GM19324 (cell line): ENCODE measurements around the gene OASL.

ENCODE experiments used
- ATAC-seq: cut with Tn5 transposase; IDR thresholded peaks from one replicate; pipeline ENCODE4 v1.9.1; 2021; ENCODE audit warnings: mild to moderate bottlenecking, moderate library complexity; ENCODE audit not compliant: unreplicated experiment, low FRiP score

Gene OASL

GRCh38 chr12:121018860-121019617 is 20.0 kb downstream of the OASL start:
- ATAC-seq = no peak

GRCh38 chr12:121017966-121018491 is 21.0 kb downstream of the OASL start:
- no peak for ATAC-seq

DNA sequence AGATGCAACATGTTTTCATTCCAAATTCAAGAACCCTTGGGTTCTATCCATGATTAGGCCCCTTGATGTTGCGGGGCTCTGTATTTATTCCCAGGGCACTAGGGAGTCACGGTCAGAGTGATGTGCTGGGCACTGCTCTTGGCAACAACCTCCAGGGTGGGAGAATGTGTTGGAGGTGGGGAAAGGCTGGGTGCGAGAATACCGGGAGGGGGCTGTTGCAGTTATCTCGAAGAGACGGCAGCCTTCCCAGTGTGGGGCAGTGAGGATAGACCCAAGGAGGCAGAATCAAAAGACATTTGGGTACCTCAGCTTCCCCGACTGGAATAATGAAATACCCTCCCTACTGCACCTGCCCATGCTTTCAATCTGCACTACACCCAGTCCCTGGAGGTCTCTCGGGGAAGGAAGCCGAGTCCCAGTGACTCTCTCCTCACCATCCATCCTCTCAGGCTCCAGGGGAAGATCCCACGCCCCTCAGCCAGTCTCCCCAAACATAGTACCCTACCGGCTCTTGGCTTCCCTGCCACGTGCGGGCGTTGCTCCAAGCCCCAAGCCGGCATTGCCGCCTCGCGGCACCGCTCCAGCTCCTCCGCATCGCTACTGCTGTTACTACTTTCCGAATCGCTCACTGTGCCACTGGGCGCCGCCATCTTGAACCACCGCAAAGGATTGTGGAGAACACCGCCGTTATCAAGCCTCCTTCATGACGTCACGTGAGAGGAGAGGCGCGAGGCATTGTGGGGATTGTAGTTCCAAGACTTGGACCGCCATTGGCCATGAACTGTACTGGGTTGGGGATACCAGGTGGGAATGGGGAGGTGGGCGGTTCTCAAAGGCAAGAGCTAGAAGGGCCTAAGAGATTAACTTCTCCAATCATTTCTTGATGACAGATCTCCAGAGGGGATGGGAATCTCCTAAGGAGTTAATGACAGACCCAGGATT is 22.9 kb downstream of the OASL start, which contains the start of gene C12orf43:
C12orf43 (minus strand) TSS at position 663 of the 942 bp plus-strand sequence; CDS start at position 650, 13 bp downstream.
- ATAC-seq = peak; percentile 89

DNA sequence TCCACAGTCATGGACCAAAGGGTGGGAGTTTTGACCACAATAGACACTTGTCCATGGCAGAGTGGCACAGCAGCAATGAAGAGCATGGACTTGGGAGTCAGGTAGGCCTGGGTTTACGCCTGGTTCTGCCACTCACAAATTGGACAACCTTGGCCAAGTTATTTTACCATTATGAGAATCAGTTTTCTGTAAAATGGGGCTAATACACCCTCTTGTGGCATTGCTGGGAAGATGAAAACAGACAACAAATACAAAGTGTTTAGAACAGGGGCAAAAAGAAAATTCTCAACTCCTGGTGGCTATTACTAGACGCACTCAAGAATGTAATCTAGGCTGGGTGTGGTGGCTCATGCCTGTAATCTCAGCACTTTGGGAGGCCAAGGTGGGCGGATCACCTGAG is 25.3 kb downstream of the OASL start:
- no peak for ATAC-seq

DNA sequence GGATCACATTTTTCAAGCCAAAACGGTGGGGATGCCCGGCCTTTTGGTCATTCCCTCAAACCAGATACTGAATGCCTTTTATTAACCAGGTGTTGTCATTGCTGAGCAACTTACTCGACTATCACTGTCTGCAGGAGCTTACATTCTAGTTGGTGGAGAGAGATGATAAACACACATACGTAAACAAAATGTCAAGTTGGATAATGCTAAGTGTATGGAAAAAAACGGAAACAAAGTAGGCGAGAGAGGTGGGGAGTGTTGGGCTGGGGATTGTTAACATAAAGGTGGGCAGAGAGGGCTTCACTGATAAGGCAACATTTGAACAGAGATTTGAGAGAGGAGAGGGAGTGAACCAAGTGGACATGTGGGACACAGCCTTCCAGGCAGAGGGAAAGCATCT is 27.2 kb downstream of the OASL start:
- no peak for ATAC-seq

GRCh38 chr12:121010860-121011259 is 28.2 kb downstream of the OASL start:
- no peak for ATAC-seq

DNA sequence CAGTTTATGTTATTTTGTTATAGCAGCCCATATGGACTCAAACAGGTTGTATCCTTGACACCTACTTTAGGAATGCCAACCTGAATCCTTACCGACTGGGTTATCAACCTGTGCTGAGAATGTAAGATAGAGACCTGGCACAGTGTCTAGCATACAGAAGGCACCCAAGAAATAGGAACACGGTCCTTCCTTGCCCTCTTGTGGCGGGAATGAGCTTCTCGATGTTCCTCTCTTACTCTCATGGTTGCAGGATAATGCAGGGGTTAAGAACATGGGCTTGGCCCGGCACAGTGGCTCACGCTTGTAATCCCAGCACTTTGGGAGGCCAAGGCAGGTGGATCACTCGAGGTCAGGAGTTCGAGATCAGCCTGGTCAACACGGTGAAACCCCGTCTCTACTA is 29.3 kb downstream of the OASL start:
- ATAC-seq = no peak

DNA sequence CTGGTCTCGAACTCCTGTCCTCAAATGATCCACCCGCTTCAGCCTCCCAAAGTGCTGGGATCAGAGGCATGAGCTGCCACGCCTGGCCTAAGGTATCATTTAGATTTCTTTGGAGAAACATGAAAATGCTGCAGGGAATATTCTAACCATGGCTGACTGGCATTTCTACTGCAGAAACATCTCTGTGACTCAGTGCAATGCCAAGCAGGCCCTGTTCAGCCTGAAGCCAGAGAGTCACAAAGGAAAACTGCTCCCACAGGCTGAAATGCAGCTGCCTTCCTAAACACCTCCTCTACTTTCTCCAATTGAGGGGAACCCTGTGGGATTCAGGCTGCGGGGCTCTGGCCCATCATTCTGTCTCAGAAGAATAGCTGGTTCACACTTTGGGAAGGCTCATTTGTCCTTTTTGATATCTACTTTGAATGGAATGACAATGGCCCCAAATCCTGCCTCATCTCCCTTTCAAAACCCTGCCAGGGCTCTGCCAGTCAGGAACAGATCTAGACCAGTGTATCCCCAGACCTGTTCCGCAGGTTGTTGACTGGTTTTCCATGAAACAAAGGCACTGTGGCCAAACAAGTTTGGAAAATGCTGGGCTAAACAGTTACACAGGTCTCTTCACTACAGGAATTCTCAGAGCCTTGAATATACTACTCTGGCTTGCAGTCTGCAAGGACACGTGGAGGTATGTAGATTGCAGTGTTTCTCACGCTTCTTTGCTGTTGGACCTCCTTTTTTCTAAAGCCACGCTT is 30.5 kb downstream of the OASL start:
- no peak for ATAC-seq

GRCh38 chr12:121005346-121005815 is 33.7 kb downstream of the OASL start:
- no peak for ATAC-seq

DNA sequence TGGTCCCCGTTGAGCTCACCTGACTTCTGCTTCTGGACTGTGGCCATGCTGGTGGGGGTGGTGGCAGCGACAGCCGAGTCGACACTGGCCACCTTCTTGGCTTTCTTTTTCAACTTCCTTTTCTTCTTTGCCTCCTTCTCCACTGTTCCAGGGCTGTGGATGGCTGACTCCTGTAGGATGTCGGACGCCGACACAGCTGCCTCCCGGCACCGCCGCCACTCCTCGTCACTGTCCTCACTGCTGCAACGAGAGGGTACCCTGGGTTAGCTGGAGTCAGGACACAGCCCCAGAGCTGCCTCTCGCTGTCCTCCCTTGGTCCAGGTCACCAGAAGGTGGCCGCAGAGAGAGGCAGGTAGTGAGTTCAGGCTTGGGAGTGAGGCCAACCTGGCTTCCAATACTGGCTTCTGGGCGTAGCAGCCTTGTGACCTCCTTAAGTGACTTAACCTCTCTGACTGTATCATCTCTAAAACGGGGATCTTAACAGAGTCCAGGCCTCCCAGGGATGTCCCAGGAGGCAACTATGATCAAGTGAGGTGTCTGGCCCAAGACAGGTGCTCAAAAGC is 34.7 kb downstream of the OASL start:
- ATAC-seq = no peak

- ATAC-seq = no peak
These were observed 35.4 kb downstream of the OASL start for GRCh38 chr12:121003650-121004049.

GRCh38 chr12:121001841-121002483 is 37.1 kb downstream of the OASL start:
- ATAC-seq = no peak

- ATAC-seq = no peak
These were observed 38.0 kb downstream of the OASL start for GRCh38 chr12:121001060-121001459.

- no peak for ATAC-seq
These were observed 38.5 kb downstream of the OASL start for GRCh38 chr12:121000530-121000929.

GRCh38 chr12:120999191-121000120 is 39.6 kb downstream of the OASL start:
- no peak for ATAC-seq

DNA sequence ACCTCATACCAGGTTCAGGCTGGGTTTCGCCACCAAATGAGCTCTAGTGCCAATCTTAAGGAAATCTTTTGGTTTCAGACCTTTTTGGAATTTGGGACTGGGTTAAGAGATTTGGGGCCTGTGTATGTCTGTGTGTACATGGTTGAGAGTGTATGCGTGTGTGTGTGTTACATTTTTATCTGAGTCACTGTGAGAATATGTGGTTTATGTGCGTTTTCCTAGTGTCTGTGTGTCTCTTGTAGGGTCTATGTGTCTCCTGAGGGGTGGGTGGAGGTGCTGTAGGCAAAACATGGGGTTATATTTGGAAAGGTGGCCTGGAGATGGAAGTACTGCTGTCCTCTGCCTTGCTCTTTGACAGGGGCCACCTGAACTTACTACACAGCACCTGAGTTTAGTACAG is 40.6 kb downstream of the OASL start:
- no peak for ATAC-seq

GRCh38 chr12:120997448-120997847 is 41.6 kb downstream of the OASL start:
- ATAC-seq = no peak

GRCh38 chr12:120996133-120996746 is 42.8 kb downstream of the OASL start:
- no peak for ATAC-seq
